Measurements from ENCODE around the gene FANCC.
"Not testable (repeated sequence)": the region's sequence is repeated elsewhere in the genome, so short reads cannot be mapped to it uniquely, and the experiment has no call there.

Gene FANCC

GRCh38 chr9:95283673-95284072 lies 33.8 kb downstream of the FANCC start:
- no peak for DNase-seq (ENCODE audit: low read depth)

- no peak for DNase-seq (ENCODE audit: low read depth)
Observed at GRCh38 chr9:95282332-95282731, 35.2 kb downstream of the FANCC start.

GRCh38 chr9:95280745-95281144 lies 36.8 kb downstream of the FANCC start:
- no peak for DNase-seq (ENCODE audit: low read depth)

- DNase-seq (ENCODE audit: low read depth) = no peak
Observed at GRCh38 chr9:95277509-95277908, 40.0 kb downstream of the FANCC start.

- DNase-seq (ENCODE audit: low read depth) = no peak
Observed at GRCh38 chr9:95276395-95276954, 41.0 kb downstream of the FANCC start.

- not testable (repeated sequence) for DNase-seq (ENCODE audit: low read depth)
Observed at GRCh38 chr9:95274160-95274559, 43.3 kb downstream of the FANCC start.

- DNase-seq (ENCODE audit: low read depth) = no peak
Observed at GRCh38 chr9:95273369-95274022, 44.0 kb downstream of the FANCC start.

GRCh38 chr9:95272830-95273229 lies 44.7 kb downstream of the FANCC start:
- no peak for DNase-seq (ENCODE audit: low read depth)

- DNase-seq (ENCODE audit: low read depth) = no peak
Observed at GRCh38 chr9:95270790-95271189, 46.7 kb downstream of the FANCC start.

- not testable (repeated sequence) for DNase-seq (ENCODE audit: low read depth)
Observed at GRCh38 chr9:95269803-95270773, 47.4 kb downstream of the FANCC start.

- no peak for DNase-seq (ENCODE audit: low read depth)
Observed at GRCh38 chr9:95268681-95269080, 48.8 kb downstream of the FANCC start.

- no peak for DNase-seq (ENCODE audit: low read depth)
Observed at GRCh38 chr9:95266649-95267048, 50.9 kb downstream of the FANCC start.

- DNase-seq (ENCODE audit: low read depth) = no peak
Observed at GRCh38 chr9:95265960-95266359, 51.5 kb downstream of the FANCC start.

- DNase-seq (ENCODE audit: low read depth) = no peak
Observed at GRCh38 chr9:95264954-95265615, 52.4 kb downstream of the FANCC start.

GRCh38 chr9:95261890-95262289 lies 55.6 kb downstream of the FANCC start:
- DNase-seq (ENCODE audit: low read depth) = no peak

- no peak for DNase-seq (ENCODE audit: low read depth)
Observed at GRCh38 chr9:95250462-95251221, 66.9 kb downstream of the FANCC start.

- DNase-seq (ENCODE audit: low read depth) = no peak
Observed at GRCh38 chr9:95249986-95250385, 67.5 kb downstream of the FANCC start.

- no peak for DNase-seq (ENCODE audit: low read depth)
Observed at GRCh38 chr9:95246547-95246946, 71.0 kb downstream of the FANCC start.

- no peak for DNase-seq (ENCODE audit: low read depth)
Observed at GRCh38 chr9:95242613-95243012, 74.9 kb downstream of the FANCC start.

- DNase-seq (ENCODE audit: low read depth) = no peak
Observed at GRCh38 chr9:95239071-95239470, 78.4 kb downstream of the FANCC start.

- DNase-seq (ENCODE audit: low read depth) = no peak
Observed at GRCh38 chr9:95237336-95237735, 80.2 kb downstream of the FANCC start.

- no peak for DNase-seq (ENCODE audit: low read depth)
Observed at GRCh38 chr9:95230046-95230445, 87.5 kb downstream of the FANCC start.

Data from HS-27A (cell line).